HG02610 (cell line): ENCODE measurements around the gene MUC20.
"Not testable (repeated sequence)": the region's sequence is repeated elsewhere in the genome, so short reads cannot be mapped to it uniquely, and the experiment has no call there.

ENCODE experiments used
- ATAC-seq: cut with Tn5 transposase; IDR thresholded peaks from one replicate; pipeline ENCODE4 v1.9.1; 2021; ENCODE audit warnings: mild to moderate bottlenecking, moderate library complexity; ENCODE audit not compliant: unreplicated experiment

The MUC20 gene

DNA sequence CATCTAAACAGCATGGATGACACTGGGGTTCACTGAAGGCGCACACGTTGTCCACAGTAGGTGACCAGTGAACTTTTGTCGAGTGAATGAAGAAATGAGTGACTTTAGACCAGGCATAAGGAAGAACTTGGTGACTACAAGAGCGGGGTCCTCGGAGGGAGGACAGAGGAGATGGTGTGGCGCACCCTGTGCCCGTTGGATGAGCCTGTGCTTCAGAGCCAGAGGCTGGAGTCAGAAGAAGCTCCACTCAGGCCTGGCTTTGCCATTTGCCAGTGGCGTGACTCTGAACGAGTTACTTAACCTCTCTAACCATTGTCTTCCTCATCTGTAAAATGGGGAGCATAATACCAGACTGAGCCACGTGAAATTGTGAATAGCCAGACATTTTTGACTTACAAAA is 48.8 kb downstream of the MUC20 start:
- ATAC-seq, result no peak

DNA sequence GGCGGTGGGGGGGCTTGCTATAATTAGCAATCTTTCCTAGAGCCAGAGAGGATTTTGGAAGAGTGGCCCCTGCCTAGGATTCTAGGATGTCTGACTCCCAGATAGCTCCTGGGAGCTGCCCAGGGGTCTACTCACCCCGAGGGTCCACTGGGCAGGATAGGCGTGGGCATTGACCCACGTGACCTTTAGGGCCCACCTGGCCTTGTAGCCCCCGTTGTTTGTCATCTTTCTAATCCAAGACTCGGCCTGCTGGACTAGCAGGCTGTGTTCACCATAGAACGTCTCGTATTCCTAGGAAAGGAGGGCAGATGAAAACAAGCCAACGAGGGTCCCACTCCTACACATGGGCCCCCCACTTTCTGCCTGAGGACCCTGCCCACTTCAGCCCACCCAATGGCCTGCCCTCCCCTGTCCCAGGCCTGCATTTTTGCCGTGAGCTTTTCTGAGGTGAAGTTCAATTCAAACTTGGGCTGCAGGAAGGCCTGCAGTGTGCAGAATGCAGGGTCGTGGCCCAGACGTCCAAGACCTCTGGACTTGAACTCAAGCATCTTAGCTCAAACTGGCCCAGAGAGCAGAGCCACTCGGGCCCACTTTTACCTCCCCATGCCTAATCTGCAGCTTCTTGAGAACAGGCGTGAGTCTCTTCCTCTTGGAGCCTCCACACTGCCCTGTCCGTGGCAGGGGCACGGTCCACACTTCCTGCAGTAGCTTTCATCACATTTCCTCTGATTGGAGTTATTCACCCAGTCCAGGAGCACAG is 49.5 kb downstream of the MUC20 start:
- no peak for ATAC-seq

DNA sequence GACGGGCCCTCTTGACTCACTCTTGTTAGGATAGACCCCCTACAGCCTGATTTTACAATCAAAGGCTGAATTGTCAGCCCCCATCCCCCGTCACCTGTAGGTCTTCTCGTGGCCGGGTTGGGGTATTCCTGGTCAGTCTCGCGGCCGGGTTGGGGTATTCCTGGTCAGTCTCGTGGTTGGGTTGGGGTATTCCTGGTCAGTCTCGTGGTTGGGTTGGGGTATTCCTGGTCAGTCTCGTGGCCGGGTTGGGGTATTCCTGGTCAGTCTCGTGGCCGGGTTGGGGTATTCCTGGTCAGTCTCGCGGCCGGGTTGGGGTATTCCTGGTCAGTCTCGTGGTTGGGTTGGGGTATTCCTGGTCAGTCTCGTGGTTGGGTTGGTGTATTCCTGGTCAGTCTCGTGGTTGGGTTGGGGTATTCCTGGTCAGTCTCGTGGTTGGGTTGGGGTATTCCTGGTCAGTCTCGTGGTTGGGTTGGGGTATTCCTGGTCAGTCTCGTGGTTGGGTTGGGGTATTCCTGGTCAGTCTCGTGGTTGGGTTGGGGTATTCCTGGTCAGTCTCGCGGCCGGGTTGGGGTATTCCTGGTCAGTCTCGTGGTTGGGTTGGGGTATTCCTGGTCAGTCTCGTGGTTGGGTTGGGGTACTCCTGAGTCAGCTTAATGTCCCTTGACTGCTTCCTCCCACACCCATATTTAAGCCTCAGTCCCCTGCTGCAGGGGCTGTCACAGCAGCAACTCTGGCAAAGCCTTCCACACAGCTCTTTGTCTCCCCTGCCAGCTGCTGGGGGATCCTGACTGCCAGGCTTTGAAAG is 50.3 kb downstream of the MUC20 start:
- ATAC-seq, result not testable (repeated sequence)

DNA sequence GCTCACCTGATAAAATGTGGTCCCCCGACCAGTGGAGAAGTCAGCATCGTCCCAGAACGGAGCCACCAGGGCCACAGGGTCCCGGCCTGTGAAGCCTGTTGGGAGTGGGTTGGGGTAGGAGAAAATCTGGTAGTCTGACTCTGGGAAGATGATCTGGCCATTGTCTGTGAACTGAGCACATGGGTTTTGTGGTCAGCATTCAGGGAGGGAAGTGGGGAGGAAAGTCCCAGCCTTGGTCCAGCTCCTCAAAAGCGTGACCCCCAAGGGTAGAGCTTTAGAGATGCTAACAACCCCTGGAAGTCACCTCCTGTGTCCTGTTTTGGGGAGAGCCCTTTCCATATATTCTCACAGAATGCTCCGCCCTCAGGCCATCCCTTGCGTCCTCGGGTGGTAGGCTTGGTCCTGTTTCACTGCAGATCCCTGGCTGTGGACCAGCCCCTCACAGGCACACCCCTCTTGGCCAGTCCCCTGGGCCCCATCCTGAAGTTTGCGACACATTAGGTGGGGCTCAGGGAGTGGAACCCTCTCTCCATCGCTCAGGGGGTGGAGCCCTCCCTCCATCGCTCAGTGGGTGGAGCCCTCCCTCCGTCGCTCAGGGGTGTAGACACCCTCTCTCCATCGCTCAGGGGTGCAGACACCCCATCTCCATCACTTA is 51.0 kb downstream of the MUC20 start:
- ATAC-seq, result no peak

DNA sequence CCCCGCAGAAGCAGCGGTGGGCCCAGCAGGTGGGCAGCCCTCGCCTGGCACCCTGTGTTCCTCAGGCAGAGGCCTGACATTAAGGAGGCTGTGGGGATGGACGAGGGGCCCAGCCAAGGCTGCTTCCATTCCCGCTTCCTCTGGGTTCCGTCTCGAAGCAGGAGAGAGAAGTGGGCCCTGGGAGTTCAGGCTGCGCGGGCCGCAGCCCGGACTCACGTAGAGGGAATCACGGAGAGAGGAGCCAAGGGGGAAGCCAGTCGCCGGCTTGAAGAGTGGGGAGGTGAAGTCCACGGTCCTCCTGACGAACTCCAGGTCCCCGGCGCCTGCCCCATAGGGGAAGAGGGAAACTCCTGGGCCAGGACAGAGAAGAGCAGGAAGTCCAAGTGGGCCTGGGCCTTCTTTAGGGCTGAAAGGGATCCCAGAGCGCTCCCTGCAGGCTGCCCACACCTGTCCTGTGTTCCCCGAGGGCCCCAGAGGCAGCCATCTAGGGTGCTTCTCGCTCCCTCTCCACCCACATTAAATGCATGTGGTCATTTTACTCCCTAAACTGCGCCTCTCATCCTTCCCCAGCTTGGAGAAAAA is 53.3 kb downstream of the MUC20 start:
- ATAC-seq, result no peak

DNA sequence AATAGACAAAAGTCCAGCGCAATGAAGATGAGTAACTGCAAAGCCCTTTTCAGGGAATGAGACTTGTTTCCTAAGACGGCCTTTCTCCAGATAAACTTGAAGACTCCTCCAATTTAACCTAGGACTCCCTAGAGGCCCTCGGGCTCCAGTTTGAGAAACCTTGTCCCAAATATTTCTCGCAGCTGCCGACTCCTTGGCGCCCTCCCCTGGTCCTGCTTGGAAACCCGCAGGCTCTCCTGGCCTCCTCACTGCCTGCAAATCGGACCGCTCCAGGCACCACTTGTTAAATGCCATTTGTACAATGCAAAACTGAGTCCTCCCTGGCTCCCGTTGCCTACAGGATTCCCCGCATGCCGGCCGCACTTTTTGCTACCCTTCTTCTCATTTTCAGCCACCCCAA is 54.1 kb downstream of the MUC20 start:
- no peak for ATAC-seq

DNA sequence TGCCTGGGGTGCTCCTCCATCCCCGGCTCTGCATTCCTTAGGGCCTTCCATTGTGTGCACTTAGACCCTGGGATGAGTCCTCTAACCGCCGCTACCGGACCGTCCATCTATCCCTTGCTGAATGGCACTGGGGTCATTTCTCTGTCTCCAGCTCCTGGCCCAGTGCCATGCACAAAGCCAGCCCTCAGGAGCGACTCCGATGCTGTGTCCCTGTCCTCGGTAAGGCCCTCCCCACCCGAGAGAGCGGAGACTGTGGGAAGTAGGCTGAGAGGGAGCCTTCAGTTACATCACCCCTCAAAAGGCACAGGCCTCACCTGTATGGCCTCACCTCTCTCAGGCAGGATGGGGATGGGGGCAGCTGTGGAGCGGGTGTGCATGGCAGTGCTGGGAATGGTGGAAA is 57.2 kb downstream of the MUC20 start:
- ATAC-seq, result no peak

DNA sequence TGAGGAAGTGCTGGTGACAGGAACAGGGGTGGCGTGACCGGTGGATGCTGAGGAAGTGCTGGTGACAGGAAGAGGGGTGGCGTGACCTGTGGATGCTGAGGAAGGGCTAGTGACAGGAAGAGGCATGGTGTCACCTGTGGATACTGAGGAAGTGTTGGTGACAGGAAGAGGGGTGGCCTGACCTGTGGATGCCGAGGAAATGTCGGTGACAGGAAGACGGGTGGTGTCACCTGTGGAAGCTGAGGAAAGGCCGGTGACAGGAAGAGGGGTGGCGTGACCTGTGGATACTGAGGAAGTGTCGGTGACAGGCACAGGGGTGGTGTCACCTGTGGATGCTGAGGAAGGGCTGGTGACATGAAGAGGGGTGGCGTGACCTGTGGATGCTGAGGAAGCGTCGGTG is 60.5 kb downstream of the MUC20 start:
- ATAC-seq, result not testable (repeated sequence)
